GM12801 (cell line): ENCODE results near the gene CASZ1.

Experiments used
- CTCF ChIP-seq: IDR thresholded peaks from one replicate; pipeline ENCODE4 v1.5.1; 2011; ENCODE audit warnings: control low read depth; ENCODE audit not compliant: insufficient read length; ENCODE audit errors: extremely low read depth

The CASZ1 gene

GRCh38 chr1:10784998-10785727 is 11.3 kb downstream of the CASZ1 start:
- TF ChIP-seq CTCF, result no peak

- no peak for TF ChIP-seq CTCF
Measured at GRCh38 chr1:10782491-10783244, 13.8 kb downstream of the CASZ1 start.

- no peak for TF ChIP-seq CTCF
Measured at GRCh38 chr1:10781137-10781536, 15.3 kb downstream of the CASZ1 start.

- TF ChIP-seq CTCF, result no peak
Measured at GRCh38 chr1:10779841-10780240, 16.6 kb downstream of the CASZ1 start.

GRCh38 chr1:10779201-10779600 is 17.2 kb downstream of the CASZ1 start:
- TF ChIP-seq CTCF, result no peak

GRCh38 chr1:10778640-10779039 is 17.8 kb downstream of the CASZ1 start:
- no peak for TF ChIP-seq CTCF

GRCh38 chr1:10777749-10778574 is 18.5 kb downstream of the CASZ1 start:
- no peak for TF ChIP-seq CTCF
